ENCODE results near the gene CYFIP1.

DNA sequence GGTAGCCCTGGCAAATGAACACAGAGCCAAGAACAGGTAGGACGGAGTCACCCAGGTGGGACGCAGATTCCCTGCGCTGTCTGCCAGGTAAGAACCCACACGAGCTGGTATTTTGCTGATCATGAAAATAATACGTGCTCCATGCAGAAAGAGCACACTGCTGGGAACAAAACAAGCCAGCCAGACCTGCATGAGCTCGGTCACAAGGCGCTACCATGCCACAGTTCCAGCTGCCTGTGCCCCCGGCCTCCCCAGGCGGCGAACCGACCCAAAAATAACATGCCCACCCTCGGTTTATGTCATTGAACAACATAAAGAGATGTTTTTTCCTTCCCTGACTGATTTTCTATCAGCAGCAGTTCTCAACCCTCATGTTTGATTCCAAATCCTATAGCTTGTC lies 25.8 kb downstream of the CYFIP1 start:
- TF ChIP-seq CHD2 (IDR thresholded peaks at IDR 0.05; ENCODE audit: low read depth, low read length) (no peak), ZNF552 (CRISPR knock-in tag; IDR thresholded peaks at IDR 0.05; ENCODE audit: borderline replicate concordance) (no peak), ZNF484 (CRISPR knock-in tag; IDR thresholded peaks at IDR 0.05; ENCODE audit: borderline replicate concordance, low read depth) (no peak), CTCF (CRISPR knock-in tag; IDR thresholded peaks at IDR 0.05) (no peak), ZFP1 (CRISPR knock-in tag; IDR thresholded peaks at IDR 0.05) (no peak), ZFY (CRISPR knock-in tag; IDR thresholded peaks at IDR 0.05) (no peak), PRDM10 (CRISPR knock-in tag; IDR thresholded peaks at IDR 0.05; ENCODE audit: low read depth) (no peak), CBFB (CRISPR knock-in tag; IDR thresholded peaks at IDR 0.05) (no peak), FOXA1 (IDR thresholded peaks at IDR 0.05) (no peak), FOXA1 (CRISPR knock-in tag; IDR thresholded peaks at IDR 0.05) (no peak)
- TF ChIP-seq, protein P1, sequence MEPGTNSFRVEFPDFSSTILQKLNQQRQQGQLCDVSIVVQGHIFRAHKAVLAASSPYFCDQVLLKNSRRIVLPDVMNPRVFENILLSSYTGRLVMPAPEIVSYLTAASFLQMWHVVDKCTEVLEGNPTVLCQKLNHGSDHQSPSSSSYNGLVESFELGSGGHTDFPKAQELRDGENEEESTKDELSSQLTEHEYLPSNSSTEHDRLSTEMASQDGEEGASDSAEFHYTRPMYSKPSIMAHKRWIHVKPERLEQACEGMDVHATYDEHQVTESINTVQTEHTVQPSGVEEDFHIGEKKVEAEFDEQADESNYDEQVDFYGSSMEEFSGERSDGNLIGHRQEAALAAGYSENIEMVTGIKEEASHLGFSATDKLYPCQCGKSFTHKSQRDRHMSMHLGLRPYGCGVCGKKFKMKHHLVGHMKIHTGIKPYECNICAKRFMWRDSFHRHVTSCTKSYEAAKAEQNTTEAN (CRISPR knock-in tag; conservative IDR thresholded peaks at IDR 0.05): no peak
- TF ChIP-seq, protein P2, sequence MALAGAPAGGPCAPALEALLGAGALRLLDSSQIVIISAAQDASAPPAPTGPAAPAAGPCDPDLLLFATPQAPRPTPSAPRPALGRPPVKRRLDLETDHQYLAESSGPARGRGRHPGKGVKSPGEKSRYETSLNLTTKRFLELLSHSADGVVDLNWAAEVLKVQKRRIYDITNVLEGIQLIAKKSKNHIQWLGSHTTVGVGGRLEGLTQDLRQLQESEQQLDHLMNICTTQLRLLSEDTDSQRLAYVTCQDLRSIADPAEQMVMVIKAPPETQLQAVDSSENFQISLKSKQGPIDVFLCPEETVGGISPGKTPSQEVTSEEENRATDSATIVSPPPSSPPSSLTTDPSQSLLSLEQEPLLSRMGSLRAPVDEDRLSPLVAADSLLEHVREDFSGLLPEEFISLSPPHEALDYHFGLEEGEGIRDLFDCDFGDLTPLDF (CRISPR knock-in tag; IDR thresholded peaks at IDR 0.05): no peak
